Measurements from ENCODE around the gene TSHZ1.

GRCh38 chr18:75165926-75166325, 44.7 kb upstream of the TSHZ1 start:
- TF ChIP-seq FOXP2 (optimal IDR thresholded peaks at IDR 0.05; ENCODE audit: borderline replicate concordance, extremely low read depth, extremely low read length, insufficient read depth) (no peak), REST (IDR thresholded peaks at IDR 0.05; ENCODE audit: insufficient read depth in 1 of 2, low read depth in 2 of 2, low read length in 2 of 2) (no peak), POLR2AphosphoS5 (IDR thresholded peaks at IDR 0.05; ENCODE audit: low read depth, low read length) (no peak), SIN3A (IDR thresholded peaks at IDR 0.05; ENCODE audit: borderline replicate concordance, insufficient read depth, low read length) (no peak), TAF1 (IDR thresholded peaks at IDR 0.05; ENCODE audit: borderline replicate concordance, insufficient read depth, low read length) (no peak)
